Activated naive CD8-positive, alpha-beta T cell treated with anti-CD3 and anti-CD28 coated beads, Interleukin-2, amount 50 U/mL, for 24 hours (primary cell): ENCODE results near the gene DPEP1.
A peak's percentile ranks its signal among the peaks of the same experiment; 100 is the strongest.
"Not testable (repeated sequence)": the region's sequence is repeated elsewhere in the genome, so short reads cannot be mapped to it uniquely, and the experiment has no call there.

Experiments used
- ATAC-seq: fragments of 150-1000 bp; cut with Tn5 transposase; one replicate; pipeline ENCODE4 v1.10.0; 2021
- DNase-seq: peaks from one replicate; pipeline ENCODE4 v3.0.0; 2021
- H3K27ac Mint-ChIP-seq: one replicate; pipeline ENCODE4 v1.8.0; 2021; ENCODE audit warnings: mild to moderate bottlenecking, mixed read lengths
- H3K27me3 Mint-ChIP-seq: one replicate; pipeline ENCODE4 v1.8.0; 2021; ENCODE audit warnings: mixed read lengths
- H3K36me3 Mint-ChIP-seq: one replicate; pipeline ENCODE4 v1.8.0; 2021; ENCODE audit warnings: low read depth, mixed read lengths
- H3K4me1 Mint-ChIP-seq: one replicate; pipeline ENCODE4 v1.8.0; 2021; ENCODE audit warnings: mixed read lengths
- H3K4me3 Mint-ChIP-seq: one replicate; pipeline ENCODE4 v1.8.0; 2021; ENCODE audit warnings: mild to moderate bottlenecking, moderate library complexity, mixed read lengths
- H3K9me3 Mint-ChIP-seq: one replicate; pipeline ENCODE4 v1.8.0; 2021; ENCODE audit warnings: mixed read lengths

DPEP1 gene

DNA sequence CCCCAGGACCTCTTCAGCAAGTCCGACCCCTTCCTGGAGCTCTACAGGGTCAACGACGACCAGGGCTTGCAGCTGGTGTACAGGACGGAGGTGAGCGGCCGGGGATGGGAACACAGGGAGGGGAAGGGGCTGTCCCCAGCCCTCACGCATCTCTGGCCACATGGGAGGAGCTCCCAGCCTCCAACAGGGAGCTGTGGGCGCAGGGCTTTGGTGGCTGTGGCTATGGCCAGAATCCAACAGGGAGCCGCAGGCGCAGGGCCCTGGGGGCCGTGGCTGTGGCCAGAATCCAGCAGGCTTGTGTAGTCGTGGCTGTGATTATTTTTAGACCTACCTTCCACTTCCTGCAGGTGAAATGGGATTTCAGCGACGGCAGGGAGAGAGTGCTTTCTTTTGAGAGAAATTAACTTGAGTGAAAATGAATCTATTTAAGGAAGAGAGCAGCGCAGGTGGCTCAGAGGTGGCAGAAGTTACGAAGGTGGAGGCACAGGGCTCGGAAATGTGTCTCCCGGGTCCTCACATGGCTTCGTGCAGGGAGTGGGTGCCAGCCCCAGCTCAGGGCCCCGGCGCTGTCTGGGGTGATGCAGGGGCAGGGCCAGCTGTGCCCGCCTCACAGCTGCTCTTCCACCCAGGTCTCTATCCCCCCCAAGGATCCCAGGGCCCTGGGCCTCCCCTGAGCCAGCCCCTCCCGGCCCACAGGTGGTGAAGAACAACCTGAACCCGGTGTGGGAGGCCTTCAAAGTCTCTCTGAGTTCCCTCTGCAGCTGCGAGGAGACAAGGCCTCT, 28.5 kb upstream of the DPEP1 start:
- Mint-ChIP-seq H3K4me1 (no peaks in the 10 kb centered on the region), H3K27ac (no peak overlapping the region), H3K9me3 (no peaks in the 10 kb centered on the region), H3K4me3 (no peak overlapping the region), H3K36me3 (peaks cover 1% of the 10 kb centered on the region), H3K27me3 (no peaks in the 10 kb centered on the region)
- ATAC-seq, result no peak
- DNase-seq, result no peak

DNA sequence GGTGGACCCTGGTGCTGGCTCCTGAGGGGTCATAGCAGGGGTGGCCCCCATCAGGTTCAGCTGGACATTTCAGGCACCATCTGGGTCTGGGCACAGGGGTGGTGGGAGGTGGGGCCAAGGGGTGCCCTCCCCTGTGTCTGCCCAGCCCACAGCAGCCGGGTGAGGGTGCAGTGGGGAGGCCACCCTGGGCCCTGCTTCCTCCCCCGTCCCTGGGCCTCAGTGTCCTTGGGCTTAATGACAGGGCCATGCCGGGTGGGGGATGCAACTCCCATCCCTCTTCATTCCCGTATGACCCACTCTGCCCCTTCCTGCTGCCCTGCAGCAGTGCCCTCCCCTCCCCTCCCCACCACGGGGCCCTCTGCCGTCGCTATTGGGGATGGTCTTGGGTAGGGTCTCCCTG, 27.2 kb upstream of the DPEP1 start:
- ATAC-seq (no peak), DNase-seq (no peak)
- Mint-ChIP-seq H3K27me3 (no peaks in the 10 kb centered on the region), H3K4me1 (no peaks in the 10 kb centered on the region), H3K4me3 (no peak overlapping the region), H3K9me3 (no peaks in the 10 kb centered on the region), H3K27ac (no peak overlapping the region), H3K36me3 (peaks cover 1% of the 10 kb centered on the region)

DNA sequence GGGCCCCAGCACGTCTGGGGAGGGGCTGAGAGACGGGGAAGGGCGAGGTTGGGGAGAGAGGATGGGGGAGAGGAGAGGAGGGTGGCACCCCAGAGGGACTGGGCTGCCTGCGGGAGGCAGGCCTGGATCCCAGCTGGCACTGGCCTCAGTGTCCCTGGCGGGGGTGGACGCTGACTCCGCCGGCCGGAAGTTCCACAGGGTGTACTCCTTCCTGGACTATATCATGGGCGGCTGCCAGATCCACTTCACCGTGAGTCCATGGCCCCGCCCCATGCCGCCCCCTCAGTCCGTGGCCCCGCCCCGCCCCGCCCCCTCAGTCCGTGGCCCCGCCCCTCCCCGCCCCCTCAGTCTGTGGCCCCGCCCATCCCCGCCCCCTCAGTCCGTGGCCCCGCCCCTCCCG, 26.6 kb upstream of the DPEP1 start:
- Mint-ChIP-seq H3K4me1 (no peaks in the 10 kb centered on the region), H3K36me3 (peaks cover 1% of the 10 kb centered on the region), H3K4me3 (no peak overlapping the region), H3K27ac (no peak overlapping the region), H3K9me3 (no peaks in the 10 kb centered on the region), H3K27me3 (no peaks in the 10 kb centered on the region)
- DNase-seq, result no peak
- ATAC-seq, result no peak

DNA sequence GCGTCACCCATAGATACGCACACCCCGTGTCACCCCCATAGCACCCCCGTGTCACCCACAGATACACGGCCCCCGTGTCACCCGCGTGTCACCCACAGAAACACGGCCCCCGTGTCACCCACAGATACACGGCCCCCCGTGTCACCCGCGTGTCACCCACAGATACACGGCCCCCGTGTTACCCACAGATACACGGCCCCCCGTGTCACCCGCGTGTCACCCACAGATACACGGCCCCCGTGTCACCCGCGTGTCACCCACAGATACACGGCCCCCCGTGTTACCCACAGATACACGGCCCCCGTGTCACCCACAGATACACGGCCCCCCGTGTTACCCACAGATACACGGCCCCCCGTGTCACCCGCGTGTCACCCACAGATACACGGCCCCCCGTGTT, 25.8 kb upstream of the DPEP1 start:
- not testable (repeated sequence) for H3K36me3 Mint-ChIP-seq, H3K27me3 Mint-ChIP-seq, DNase-seq, H3K4me3 Mint-ChIP-seq, ATAC-seq, H3K4me1 Mint-ChIP-seq, H3K9me3 Mint-ChIP-seq, H3K27ac Mint-ChIP-seq

DNA sequence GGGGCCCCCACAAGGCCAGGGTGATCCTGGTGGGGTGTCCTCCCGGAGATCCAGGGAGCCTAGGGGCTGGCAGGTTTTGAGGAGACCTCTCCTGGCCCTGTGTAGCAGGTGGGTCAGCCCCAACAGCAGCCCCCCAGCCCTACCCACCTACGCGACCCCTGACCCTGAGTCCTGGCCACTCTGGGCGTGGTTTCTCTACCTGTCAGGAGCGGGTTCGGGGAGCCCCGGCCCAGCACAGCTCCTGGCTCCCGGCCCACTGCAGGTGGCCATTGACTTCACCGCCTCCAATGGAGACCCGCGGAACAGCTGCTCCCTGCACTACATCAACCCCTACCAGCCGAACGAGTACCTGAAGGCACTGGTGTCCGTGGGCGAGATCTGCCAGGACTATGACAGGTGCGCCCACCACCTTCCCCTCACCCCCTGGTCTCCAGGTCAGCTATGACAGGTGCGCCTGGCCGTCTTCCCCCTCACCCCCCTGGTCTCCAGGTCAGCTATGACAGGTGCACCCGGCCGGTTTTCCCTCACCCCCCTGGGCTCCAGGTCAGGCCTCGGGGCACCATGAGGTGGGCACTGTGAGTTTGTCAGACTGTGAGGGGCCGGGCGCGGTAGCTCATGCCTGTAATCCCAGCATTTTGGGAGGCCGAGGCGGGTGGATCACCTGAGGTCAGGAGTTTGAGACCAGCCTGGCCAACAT, 24.9 kb upstream of the DPEP1 start:
- Mint-ChIP-seq H3K4me1 (peaks cover 1% of the 10 kb centered on the region), H3K27me3 (no peaks in the 10 kb centered on the region), H3K9me3 (no peaks in the 10 kb centered on the region), H3K27ac (no peak overlapping the region), H3K36me3 (peaks cover 1% of the 10 kb centered on the region), H3K4me3 (no peak overlapping the region)
- DNase-seq (no peak), ATAC-seq (no peak)

DNA sequence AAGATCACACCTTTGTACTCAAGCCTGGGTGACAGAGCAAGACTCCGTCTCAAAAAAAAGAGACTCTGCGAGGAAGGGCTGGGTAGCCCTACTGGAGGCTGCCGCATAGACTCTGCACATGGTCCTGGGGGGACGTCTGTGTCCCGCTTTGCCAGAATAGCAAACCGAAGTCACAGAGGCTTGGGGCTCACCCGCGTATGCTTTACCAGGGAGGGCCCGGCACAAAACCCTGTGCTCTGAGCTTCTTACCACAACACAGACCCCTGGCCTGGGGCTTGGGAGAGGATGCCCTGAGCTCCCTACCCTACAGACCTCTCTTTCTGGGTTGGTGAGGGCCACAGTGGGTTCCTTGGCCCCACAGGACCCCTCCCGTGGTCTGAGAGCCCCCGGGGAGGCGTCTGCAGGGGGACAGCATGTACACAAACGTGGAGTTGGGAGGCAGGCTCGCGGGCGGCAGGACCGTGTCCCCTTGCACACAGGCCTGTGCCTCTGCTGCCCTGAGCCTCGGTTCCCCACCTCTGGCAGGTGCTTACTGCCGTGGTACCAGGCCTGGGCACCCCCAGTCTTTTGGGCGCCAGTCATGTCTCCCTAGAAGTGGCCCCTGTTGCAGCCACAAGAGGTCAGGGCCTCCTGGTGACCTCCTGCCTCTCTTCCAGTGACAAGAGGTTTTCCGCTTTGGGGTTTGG, 24.1 kb upstream of the DPEP1 start:
- no peaks in the 10 kb centered on the region for H3K9me3 Mint-ChIP-seq
- peaks cover 5% of the 10 kb centered on the region for H3K4me1 Mint-ChIP-seq
- H3K36me3 Mint-ChIP-seq, result peaks cover 1% of the 10 kb centered on the region
- ATAC-seq (no peak), DNase-seq (no peak)
- H3K4me3 Mint-ChIP-seq, result no peak overlapping the region
- H3K27ac Mint-ChIP-seq, result no peak overlapping the region
- no peaks in the 10 kb centered on the region for H3K27me3 Mint-ChIP-seq

DNA sequence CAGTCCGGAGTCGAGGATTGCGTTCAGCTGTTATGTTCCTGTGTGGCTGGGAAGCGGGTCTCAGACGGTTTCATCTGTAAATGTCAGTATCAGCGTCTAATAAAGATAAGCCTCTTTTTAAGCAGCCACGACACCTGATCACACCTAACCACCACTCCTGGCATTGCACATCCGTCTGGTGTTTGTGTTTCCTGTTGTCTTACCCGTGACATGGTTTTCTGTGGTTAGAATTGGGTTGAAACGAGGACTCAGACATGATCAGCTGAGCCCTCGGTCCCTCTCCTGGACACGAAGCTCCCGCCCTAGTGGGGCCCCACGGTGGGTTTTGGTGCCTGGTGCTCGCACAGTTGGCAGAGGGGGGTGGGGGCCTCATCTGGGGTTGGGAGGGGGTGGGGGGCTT, 19.6 kb upstream of the DPEP1 start:
- ATAC-seq (no peak), DNase-seq (no peak)
- Mint-ChIP-seq H3K4me1 (peaks cover 5% of the 10 kb centered on the region), H3K36me3 (no peaks in the 10 kb centered on the region), H3K27ac (no peak overlapping the region), H3K27me3 (no peaks in the 10 kb centered on the region), H3K9me3 (no peaks in the 10 kb centered on the region), H3K4me3 (no peak overlapping the region)

DNA sequence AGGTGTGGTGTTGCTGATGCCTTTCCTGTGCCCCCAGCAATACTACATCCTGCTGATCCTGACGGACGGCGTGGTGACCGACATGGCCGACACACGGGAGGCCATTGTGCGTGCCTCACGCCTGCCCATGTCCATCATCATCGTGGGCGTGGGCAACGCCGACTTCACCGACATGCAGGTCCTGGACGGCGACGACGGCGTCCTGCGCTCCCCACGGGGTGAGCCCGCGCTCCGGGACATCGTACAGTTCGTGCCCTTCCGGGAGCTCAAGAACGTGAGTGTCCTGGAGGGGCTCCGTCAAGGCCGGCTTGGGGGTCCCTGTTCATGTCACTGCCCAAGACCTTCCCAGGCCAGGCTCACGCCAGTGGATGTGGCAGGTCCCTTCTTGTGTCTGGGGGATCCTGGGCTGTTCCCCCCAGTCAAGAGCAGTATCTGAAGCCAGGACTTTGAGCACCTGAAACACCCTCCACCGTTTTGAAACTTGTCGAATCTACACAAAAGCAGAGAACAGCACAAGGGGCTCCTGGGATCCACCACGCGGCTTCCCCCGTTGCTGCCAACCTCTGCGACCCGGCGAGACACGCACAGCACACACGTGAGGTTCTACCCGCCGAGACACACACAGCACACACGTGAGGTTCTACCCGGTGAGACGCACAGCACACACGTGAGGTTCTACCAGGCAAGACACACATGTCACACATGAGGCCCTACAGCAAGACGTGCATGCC, 17.9 kb upstream of the DPEP1 start:
- H3K9me3 Mint-ChIP-seq, result no peaks in the 10 kb centered on the region
- no peak overlapping the region for H3K27ac Mint-ChIP-seq
- no peak for DNase-seq
- ATAC-seq, result no peak
- no peaks in the 10 kb centered on the region for H3K36me3 Mint-ChIP-seq
- peaks cover 7% of the 10 kb centered on the region for H3K4me1 Mint-ChIP-seq
- H3K4me3 Mint-ChIP-seq, result no peak overlapping the region
- no peaks in the 10 kb centered on the region for H3K27me3 Mint-ChIP-seq

DNA sequence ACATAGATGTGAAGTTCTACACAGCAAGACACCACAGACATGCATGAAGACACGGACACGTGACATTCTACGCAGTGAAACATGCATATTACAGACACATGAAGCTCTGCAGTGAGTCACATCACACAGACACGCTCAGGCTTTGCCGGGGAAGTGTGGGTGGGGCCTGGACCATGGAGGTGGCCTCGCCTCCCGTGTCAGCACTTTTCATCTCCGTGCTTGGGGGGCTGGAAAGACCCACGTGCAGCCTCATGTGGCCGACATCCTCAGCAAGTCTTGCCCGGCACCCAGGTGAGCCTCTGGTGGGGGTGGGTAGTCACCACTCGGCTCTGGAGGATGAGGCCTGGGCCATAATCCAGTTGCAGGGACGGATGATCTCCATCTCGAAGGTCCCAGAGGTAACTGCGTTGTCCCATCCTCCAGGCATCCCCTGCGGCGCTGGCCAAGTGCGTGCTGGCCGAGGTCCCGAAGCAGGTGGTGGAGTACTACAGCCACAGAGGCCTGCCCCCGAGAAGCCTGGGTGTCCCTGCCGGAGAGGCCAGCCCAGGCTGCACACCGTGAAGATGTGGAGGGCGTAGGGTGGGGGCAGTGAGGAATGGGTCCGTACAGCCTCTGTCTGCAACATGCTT, 17.3 kb upstream of the DPEP1 start:
- Mint-ChIP-seq H3K4me3 (no peak overlapping the region), H3K36me3 (no peaks in the 10 kb centered on the region), H3K27me3 (no peaks in the 10 kb centered on the region), H3K27ac (no peak overlapping the region), H3K4me1 (peaks cover 7% of the 10 kb centered on the region), H3K9me3 (no peaks in the 10 kb centered on the region)
- no peak for ATAC-seq
- DNase-seq, result no peak

DNA sequence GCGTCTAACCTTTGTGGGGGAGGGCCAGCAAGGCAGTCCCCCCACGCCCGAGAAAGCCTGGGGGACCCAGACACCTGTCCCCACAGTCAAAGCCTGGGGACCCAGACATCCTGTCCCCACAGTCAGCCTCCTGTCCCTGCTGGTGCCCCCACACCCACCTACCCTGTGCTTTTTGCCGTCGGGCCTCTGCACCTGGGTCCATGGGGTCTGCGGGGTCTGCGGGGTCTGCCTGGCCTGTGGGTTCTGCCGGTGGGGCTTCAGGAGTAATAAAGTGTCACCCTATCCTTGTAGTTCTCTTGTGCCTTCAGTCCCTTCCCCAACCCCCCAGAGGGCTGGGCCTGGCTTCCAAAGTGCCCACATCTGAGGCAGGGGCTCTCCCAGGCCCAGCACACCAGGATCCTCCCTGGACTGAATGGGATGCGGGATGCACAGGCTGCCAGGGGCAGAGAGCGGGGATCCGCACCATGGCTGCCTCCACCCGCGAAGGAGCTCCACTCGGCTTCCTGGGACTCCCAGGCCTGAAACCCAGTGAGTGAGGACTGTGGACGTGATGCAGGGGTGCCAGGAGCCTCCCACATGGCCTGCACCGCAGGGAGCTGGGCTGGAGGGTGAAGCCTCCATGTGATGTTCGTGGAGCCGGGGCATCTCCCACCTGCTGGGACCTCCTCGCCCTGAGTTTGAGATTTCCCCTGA, 16.3 kb upstream of the DPEP1 start:
- DNase-seq (no peak), ATAC-seq (no peak)
- no peak overlapping the region for H3K27ac Mint-ChIP-seq
- no peak overlapping the region for H3K4me3 Mint-ChIP-seq
- H3K27me3 Mint-ChIP-seq, result no peaks in the 10 kb centered on the region
- H3K4me1 Mint-ChIP-seq, result peaks cover 9% of the 10 kb centered on the region
- no peaks in the 10 kb centered on the region for H3K9me3 Mint-ChIP-seq
- no peaks in the 10 kb centered on the region for H3K36me3 Mint-ChIP-seq

DNA sequence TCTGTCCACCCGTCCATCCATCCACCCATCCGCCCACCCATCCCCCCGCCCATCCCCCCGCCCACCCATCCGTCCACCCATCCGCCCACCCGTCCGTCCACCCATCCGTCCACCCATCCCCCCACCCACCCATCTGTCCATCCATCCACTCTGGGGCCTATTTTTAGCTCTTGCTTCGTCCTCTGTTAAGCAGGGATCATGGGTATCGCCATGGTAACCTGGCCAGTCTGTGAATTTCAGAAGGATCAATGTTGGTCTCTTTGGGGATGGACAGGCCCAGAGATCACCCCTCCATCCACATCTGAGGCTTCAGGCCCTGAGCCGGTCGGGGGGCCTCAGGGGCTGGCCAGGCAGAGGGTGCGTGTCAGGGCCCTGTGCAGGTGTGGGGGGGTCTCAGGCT, 15.2 kb upstream of the DPEP1 start:
- H3K36me3 Mint-ChIP-seq, result no peaks in the 10 kb centered on the region
- H3K27ac Mint-ChIP-seq, result no peak overlapping the region
- no peak for ATAC-seq

DNA sequence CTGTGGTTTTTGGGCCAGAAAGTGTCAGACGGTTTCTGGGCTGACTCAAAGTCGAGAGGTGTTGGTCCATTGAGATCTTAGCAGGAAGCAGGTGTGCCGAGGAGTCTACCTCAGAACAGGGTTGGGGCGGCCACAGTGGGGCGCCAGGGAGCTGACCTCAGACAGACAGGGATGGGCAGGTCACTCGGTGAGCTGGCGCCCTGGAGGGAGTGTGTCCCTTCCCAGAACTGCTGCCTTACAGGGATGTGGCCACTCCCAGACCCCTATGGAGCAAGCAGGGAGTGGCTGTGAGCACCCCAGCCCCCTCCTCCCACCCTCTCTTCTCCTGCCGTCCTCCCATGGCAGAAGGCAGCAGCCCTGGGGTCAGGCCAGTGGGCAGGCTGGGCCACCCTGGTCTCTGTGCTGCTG, 14.0 kb upstream of the DPEP1 start:
- DNase-seq (peak; percentile 55), ATAC-seq (peak; percentile 7)
- Mint-ChIP-seq H3K27ac (no peak overlapping the region), H3K9me3 (no peaks in the 10 kb centered on the region), H3K27me3 (no peaks in the 10 kb centered on the region), H3K36me3 (no peaks in the 10 kb centered on the region), H3K4me3 (no peak overlapping the region), H3K4me1 (peaks cover 14% of the 10 kb centered on the region)

More for the DNA sequence above, 15.2 kb upstream of the DPEP1 start:
- no peak for DNase-seq
- Mint-ChIP-seq H3K4me1 (peaks cover 19% of the 10 kb centered on the region), H3K27me3 (no peaks in the 10 kb centered on the region), H3K4me3 (no peak overlapping the region), H3K9me3 (no peaks in the 10 kb centered on the region)

DNA sequence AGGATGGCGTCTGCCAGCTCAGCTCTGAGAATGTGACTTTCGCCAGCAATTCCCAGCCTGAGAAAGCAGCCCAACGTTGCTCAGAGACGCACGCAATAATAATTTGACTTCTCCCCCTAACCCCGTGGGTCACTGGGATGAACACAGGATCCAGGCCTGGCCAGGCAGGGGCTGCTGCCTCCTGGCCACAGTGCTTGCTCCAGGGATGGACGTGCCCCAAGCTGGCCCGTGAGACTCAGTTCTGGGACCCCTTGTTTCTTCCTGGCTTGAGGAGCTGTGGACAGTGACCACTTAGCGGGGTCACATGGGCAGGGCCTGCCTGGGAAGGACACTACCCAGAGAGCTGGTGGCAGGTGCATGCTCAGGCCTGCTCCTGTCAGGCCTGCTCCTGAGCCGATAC, 13.5 kb upstream of the DPEP1 start:
- no peak overlapping the region for H3K27ac Mint-ChIP-seq
- peaks cover 14% of the 10 kb centered on the region for H3K4me1 Mint-ChIP-seq
- H3K4me3 Mint-ChIP-seq, result no peak overlapping the region
- H3K36me3 Mint-ChIP-seq, result no peaks in the 10 kb centered on the region
- ATAC-seq, result no peak
- H3K9me3 Mint-ChIP-seq, result no peaks in the 10 kb centered on the region
- no peak for DNase-seq
- H3K27me3 Mint-ChIP-seq, result no peaks in the 10 kb centered on the region

DNA sequence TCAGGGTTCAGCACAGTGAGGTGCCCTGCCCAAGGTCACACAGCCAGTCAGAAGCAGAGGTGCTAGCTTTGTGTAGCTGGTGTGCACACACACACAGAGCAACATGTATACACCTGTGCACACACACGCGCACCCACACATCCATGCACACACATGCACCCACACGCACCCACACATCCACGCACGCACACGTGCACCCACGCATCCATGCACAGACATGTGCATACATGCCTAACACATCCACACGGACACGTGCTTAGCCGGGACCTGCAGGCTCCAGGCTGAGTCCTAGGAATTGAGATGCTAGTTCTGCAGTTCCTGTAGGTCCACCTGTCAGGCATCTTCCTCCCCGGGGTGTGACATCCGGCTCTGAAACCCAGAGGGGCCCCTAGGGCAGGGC, 13.0 kb upstream of the DPEP1 start:
- Mint-ChIP-seq H3K4me3 (no peak overlapping the region), H3K27me3 (no peaks in the 10 kb centered on the region), H3K9me3 (no peaks in the 10 kb centered on the region), H3K36me3 (no peaks in the 10 kb centered on the region), H3K4me1 (peaks cover 14% of the 10 kb centered on the region), H3K27ac (no peak overlapping the region)
- ATAC-seq (no peak), DNase-seq (no peak)
